Loucy (cell line): Measurements from ENCODE around the gene ADGRD1.

Source experiments
- H2AFZ ChIP-seq: fragments of 200-600 bp; sonication (generic); 2 replicates; pipeline ENCODE4 v1.6.0; 2016; ENCODE audit warnings: antibody characterized with exemption, mild to moderate bottlenecking, low read length, moderate library complexity
- H3F3A ChIP-seq: fragments of 200-600 bp; 2 replicates; pipeline ENCODE4 v1.6.0; 2016; ENCODE audit warnings: antibody characterized with exemption, low read depth, mild to moderate bottlenecking
- H3K27me3 ChIP-seq: fragments of 200-600 bp; sonication (generic); 2 replicates; pipeline ENCODE4 v1.6.1; 2014; ENCODE audit warnings: low read length, mild to moderate bottlenecking; ENCODE audit not compliant: insufficient read depth, poor library complexity, severe bottlenecking
- H3K36me3 ChIP-seq: fragments of 200-600 bp; sonication (generic); 2 replicates; pipeline ENCODE4 v1.6.1; 2016; ENCODE audit warnings: low read length; ENCODE audit not compliant: insufficient read depth
- H3K4me1 ChIP-seq: fragments of 200-600 bp; sonication (generic); 2 replicates; pipeline ENCODE4 v1.5.1; 2014; ENCODE audit warnings: low read length, mild to moderate bottlenecking; ENCODE audit not compliant: insufficient read depth, poor library complexity, severe bottlenecking
- H3K4me2 ChIP-seq: fragments of 200-600 bp; sonication (generic); 2 replicates; pipeline ENCODE4 v1.6.0; 2014; ENCODE audit warnings: antibody characterized with exemption, low read length, low read depth, mild to moderate bottlenecking; ENCODE audit not compliant: poor library complexity, severe bottlenecking
- H3K4me3 ChIP-seq: fragments of 200-600 bp; sonication (generic); 2 replicates; pipeline ENCODE4 v1.5.1; 2014; ENCODE audit warnings: low read length, mild to moderate bottlenecking, mixed read lengths; ENCODE audit not compliant: poor library complexity, severe bottlenecking
- H3K79me2 ChIP-seq: fragments of 200-600 bp; sonication (generic); 2 replicates; pipeline ENCODE4 v1.6.1; 2014; ENCODE audit warnings: low read length; ENCODE audit not compliant: insufficient read depth
- H3K9ac ChIP-seq: fragments of 200-600 bp; sonication (generic); 2 replicates; pipeline ENCODE4 v1.6.0; 2014; ENCODE audit warnings: mild to moderate bottlenecking, low read depth, low read length, moderate library complexity; ENCODE audit not compliant: poor library complexity, severe bottlenecking
- H3K9me2 ChIP-seq: fragments of 200-600 bp; sonication (generic); replicated peaks from 2 replicates; pipeline ENCODE4 v1.6.1; 2016; ENCODE audit warnings: low read depth, low read length, mixed read lengths
- H3K9me3 ChIP-seq: fragments of 200-600 bp; sonication (generic); 2 replicates; pipeline ENCODE4 v1.6.1; 2014; ENCODE audit warnings: mild to moderate bottlenecking, antibody characterized with exemption, low read length, low read depth; ENCODE audit not compliant: insufficient read depth
- H4K20me1 ChIP-seq: fragments of 200-600 bp; sonication (generic); 2 replicates; pipeline ENCODE4 v1.6.0; 2014; ENCODE audit warnings: antibody characterized with exemption, low read length, mild to moderate bottlenecking; ENCODE audit not compliant: insufficient read depth, poor library complexity, severe bottlenecking
- CTCF ChIP-seq: fragments of 200-600 bp; sonication (generic); conservative IDR thresholded peaks from 2 replicates; pipeline ENCODE4 v1.5.1; 2014; ENCODE audit warnings: mild to moderate bottlenecking, antibody characterized with exemption, low read length
- EZH2phosphoT487 ChIP-seq: fragments of 200-600 bp; IDR thresholded peaks from 2 replicates; pipeline ENCODE4 v1.6.1; 2018; ENCODE audit warnings: antibody characterized with exemption, mild to moderate bottlenecking, moderate library complexity, borderline replicate concordance

Gene ADGRD1

GRCh38 chr12:131054345-131055092, 100.8 kb downstream of the ADGRD1 start:
- Histone ChIP-seq H3K4me3 (no peak overlapping the region), H3K36me3 (no peaks in the 10 kb centered on the region), H3K4me1 (no peaks in the 10 kb centered on the region), H3K79me2 (no peaks in the 10 kb centered on the region), H3K27me3 (no peaks in the 10 kb centered on the region), H3K4me2 (no peak overlapping the region), H3F3A (no peaks in the 10 kb centered on the region), H3K9ac (no peak overlapping the region), H3K9me3 (no peaks in the 10 kb centered on the region), H2AFZ (no peak overlapping the region), H4K20me1 (no peaks in the 10 kb centered on the region), H3K9me2 (no peaks in the 10 kb centered on the region)
- TF ChIP-seq CTCF (no peak), EZH2phosphoT487 (no peak)

- Histone ChIP-seq H3K9ac (no peak overlapping the region), H3K36me3 (no peaks in the 10 kb centered on the region), H3K9me2 (no peaks in the 10 kb centered on the region), H4K20me1 (no peaks in the 10 kb centered on the region), H3K4me2 (no peak overlapping the region), H3K9me3 (no peaks in the 10 kb centered on the region), H3K4me1 (no peaks in the 10 kb centered on the region), H3K4me3 (no peak overlapping the region), H3F3A (no peaks in the 10 kb centered on the region), H2AFZ (no peak overlapping the region), H3K79me2 (no peaks in the 10 kb centered on the region), H3K27me3 (no peaks in the 10 kb centered on the region)
- no peak for TF ChIP-seq CTCF
These were observed 101.4 kb downstream of the ADGRD1 start for GRCh38 chr12:131055093-131055465.

GRCh38 chr12:131055596-131056233, 102.0 kb downstream of the ADGRD1 start:
- H3K9me2 ChIP-seq = no peaks in the 10 kb centered on the region
- no peaks in the 10 kb centered on the region for H3F3A ChIP-seq
- no peaks in the 10 kb centered on the region for H3K4me1 ChIP-seq
- no peaks in the 10 kb centered on the region for H3K27me3 ChIP-seq
- TF ChIP-seq EZH2phosphoT487 = no peak
- no peak for TF ChIP-seq CTCF
- H3K9ac ChIP-seq = no peak overlapping the region
- no peaks in the 10 kb centered on the region for H3K79me2 ChIP-seq
- no peak overlapping the region for H3K4me3 ChIP-seq
- no peak overlapping the region for H2AFZ ChIP-seq
- H4K20me1 ChIP-seq = no peaks in the 10 kb centered on the region
- no peaks in the 10 kb centered on the region for H3K36me3 ChIP-seq
- no peak overlapping the region for H3K4me2 ChIP-seq
- no peaks in the 10 kb centered on the region for H3K9me3 ChIP-seq
